Activated CD8-positive, alpha-beta T cell treated with anti-CD3 and anti-CD28 coated beads, Interleukin-2, amount 10 ng/mL, durations not matched to agents 7 days and 5 days (primary cell): ENCODE data around the gene NPEPL1. TPM values are rescaled to one million over a fixed set of nuclear protein-coding genes. Genes with fewer than 3 reads are reported as not detected.

Experiments
- ATAC-seq: fragments of 150-1000 bp; cut with Tn5 transposase; one replicate; pipeline ENCODE4 v1.10.0; 2021; ENCODE audit warnings: moderate library complexity
- CTCF ChIA-PET: fragments of 350-600 bp; sonication (Branson Sonifier 250); formaldehyde crosslinking; loops from one replicate; lab custom pipeline; 2021; ENCODE audit warnings: antibody characterized with exemption; lab: Charles Lee
- POLR2A ChIA-PET: fragments of 350-600 bp; sonication (Branson Sonifier 250); formaldehyde crosslinking; loops from one replicate; lab custom pipeline; 2021; ENCODE audit warnings: antibody characterized with exemption; lab: Charles Lee
- DNase-seq: peaks from one replicate; pipeline ENCODE4 v3.0.0-alpha.2; 2020
- H3K27ac Mint-ChIP-seq: one replicate; pipeline ENCODE4 v1.8.0; 2021; ENCODE audit warnings: mild to moderate bottlenecking, mixed read lengths
- H3K27me3 Mint-ChIP-seq: one replicate; pipeline ENCODE4 v1.8.0; 2021; ENCODE audit warnings: low read depth, mixed read lengths
- H3K36me3 Mint-ChIP-seq: one replicate; pipeline ENCODE4 v1.8.0; 2021; ENCODE audit warnings: low read depth, mixed read lengths
- H3K4me1 Mint-ChIP-seq: one replicate; pipeline ENCODE4 v1.8.0; 2021; ENCODE audit warnings: low read depth, mixed read lengths
- H3K4me3 Mint-ChIP-seq: one replicate; pipeline ENCODE4 v1.8.0; 2021; ENCODE audit warnings: mild to moderate bottlenecking, mixed read lengths
- H3K9me3 Mint-ChIP-seq: one replicate; pipeline ENCODE4 v1.8.0; 2022; ENCODE audit warnings: mixed read lengths; ENCODE audit not compliant: insufficient read depth
- total RNA-seq, 2 experiments: library from RNA; stranded (reverse); gene quantifications; one replicate each; pipeline ENCODE4 v1.2.3, GENCODE V29; 2021

The NPEPL1 gene
- total RNA-seq, 2 experiments from 2014 or later: 22.9 to 26.8 TPM

DNA sequence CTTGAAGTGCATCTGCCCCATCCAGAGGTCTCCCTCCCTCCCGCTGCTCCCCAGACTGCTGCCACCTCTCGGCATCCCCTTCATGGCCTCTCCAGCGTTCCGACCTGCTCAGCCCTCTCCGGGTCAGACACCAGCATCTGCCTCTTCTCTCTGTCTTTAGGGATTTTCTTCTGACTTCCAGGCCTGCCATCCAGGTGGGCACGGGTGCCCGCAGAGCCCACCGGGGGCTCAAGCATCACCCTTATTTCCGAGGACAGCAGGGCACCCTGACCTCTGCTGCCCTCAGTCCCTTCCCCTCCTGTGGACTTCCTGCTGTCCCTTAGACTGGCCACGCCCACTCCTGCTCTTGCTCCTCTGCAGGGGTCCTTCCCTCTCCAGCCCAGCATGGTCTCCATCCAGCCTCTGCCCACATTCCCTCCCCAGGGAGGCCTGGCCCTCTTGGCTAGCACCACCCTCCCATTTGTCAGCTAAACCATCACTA, 3.3 kb downstream of the NPEPL1 start:
- no peaks in the 10 kb centered on the region for H3K27me3 Mint-ChIP-seq
- ATAC-seq (no peak), DNase-seq (no peak)
- ChIA-PET POLR2A (interaction anchor here (0.6 to 1.3 kb wide), 2 partner anchors 14 to 45 kb away, joined by 3 to 5 read pairs; partner anchors contain the start of gene STX16), CTCF (interaction anchor here (0.7 kb wide), 1 partner anchor 45 kb away, joined by 3 read pairs; the partner anchor contains the start of gene STX16)
- H3K36me3 Mint-ChIP-seq: peaks cover 11% of the 10 kb centered on the region
- no peak overlapping the region for H3K27ac Mint-ChIP-seq
- peaks cover 22% of the 10 kb centered on the region for H3K4me1 Mint-ChIP-seq
- H3K4me3 Mint-ChIP-seq: no peak overlapping the region
- H3K9me3 Mint-ChIP-seq: no peaks in the 10 kb centered on the region

DNA sequence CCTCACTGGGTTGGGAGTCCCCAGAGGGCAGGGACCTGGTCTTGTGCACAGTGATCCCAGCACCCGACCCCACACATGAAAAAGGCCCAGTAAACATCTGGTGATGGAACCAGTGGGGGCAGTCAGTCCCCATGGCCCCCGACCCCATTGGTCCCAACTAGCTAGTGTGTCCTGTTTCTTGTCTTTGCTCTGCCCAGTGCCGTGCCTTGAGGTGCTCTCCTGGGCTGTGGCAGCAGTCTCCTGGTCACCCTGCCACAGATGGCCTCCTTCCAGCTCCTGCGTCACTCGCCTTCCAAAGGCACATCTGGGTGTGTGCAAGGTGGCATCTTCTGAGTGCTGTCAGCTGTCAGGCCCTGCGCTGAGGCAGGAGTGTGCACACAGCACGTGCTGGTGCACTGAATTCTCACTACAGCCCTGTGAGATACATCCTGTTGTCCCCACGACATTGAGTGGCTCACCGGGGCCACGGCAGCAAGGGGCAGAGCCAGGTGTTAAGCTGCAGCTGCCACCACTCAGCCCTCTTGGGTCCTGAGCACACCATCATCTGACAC, 3.9 kb downstream of the NPEPL1 start:
- no peak overlapping the region for H3K4me3 Mint-ChIP-seq
- no peaks in the 10 kb centered on the region for H3K9me3 Mint-ChIP-seq
- ChIA-PET CTCF (interaction anchor here (0.7 kb wide), 1 partner anchor 45 kb away, joined by 3 read pairs; the partner anchor contains the start of gene STX16), POLR2A (interaction anchor here (1.3 kb wide), 1 partner anchor 45 kb away, joined by 5 read pairs; the partner anchor contains the start of gene STX16)
- H3K4me1 Mint-ChIP-seq: peaks cover 21% of the 10 kb centered on the region
- ATAC-seq: no peak
- H3K27me3 Mint-ChIP-seq: no peaks in the 10 kb centered on the region
- no peak for DNase-seq
- peaks cover 11% of the 10 kb centered on the region for H3K36me3 Mint-ChIP-seq
- H3K27ac Mint-ChIP-seq: no peak overlapping the region

DNA sequence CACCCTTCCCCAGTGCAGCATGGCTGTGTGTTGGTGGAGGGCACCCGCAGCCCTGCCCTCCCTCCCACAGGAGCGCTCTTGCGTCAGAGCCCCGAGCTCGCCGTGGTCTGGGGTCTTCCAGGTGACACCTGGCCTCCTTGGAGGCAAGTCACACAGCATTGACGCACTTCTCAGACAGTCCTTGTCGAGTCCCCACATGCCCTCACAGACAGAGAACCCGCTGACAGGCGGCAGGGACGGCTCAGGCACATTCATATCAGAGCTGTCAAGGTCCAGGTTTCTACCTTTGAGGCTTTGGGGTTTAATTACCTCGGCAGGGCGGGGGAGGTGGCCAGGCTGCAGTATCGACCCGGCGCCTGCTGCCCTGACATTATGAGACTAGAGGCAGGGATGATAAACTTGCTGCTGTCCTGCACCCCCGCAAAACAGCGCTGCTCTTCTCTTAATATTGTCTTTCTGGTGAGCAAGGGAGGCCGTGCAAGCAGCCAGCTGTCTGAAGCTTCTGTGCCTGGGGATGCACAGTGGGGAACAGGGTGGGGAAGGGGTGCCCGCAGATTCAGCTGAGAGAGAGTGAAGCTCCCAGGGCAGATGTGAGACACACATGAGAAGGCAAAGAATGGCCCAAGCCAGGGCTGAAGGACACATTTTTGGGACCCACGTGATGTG, 4.7 kb downstream of the NPEPL1 start:
- Mint-ChIP-seq H3K4me1 (peaks cover 17% of the 10 kb centered on the region), H3K9me3 (no peaks in the 10 kb centered on the region), H3K27ac (no peak overlapping the region), H3K4me3 (no peak overlapping the region), H3K27me3 (no peaks in the 10 kb centered on the region), H3K36me3 (peaks cover 8% of the 10 kb centered on the region)
- ATAC-seq (no peak), DNase-seq (no peak)
- ChIA-PET POLR2A (interaction anchor here (1.3 kb wide), 1 partner anchor 46 kb away, joined by 5 read pairs; the partner anchor contains the start of gene STX16), CTCF (no interaction called here)

DNA sequence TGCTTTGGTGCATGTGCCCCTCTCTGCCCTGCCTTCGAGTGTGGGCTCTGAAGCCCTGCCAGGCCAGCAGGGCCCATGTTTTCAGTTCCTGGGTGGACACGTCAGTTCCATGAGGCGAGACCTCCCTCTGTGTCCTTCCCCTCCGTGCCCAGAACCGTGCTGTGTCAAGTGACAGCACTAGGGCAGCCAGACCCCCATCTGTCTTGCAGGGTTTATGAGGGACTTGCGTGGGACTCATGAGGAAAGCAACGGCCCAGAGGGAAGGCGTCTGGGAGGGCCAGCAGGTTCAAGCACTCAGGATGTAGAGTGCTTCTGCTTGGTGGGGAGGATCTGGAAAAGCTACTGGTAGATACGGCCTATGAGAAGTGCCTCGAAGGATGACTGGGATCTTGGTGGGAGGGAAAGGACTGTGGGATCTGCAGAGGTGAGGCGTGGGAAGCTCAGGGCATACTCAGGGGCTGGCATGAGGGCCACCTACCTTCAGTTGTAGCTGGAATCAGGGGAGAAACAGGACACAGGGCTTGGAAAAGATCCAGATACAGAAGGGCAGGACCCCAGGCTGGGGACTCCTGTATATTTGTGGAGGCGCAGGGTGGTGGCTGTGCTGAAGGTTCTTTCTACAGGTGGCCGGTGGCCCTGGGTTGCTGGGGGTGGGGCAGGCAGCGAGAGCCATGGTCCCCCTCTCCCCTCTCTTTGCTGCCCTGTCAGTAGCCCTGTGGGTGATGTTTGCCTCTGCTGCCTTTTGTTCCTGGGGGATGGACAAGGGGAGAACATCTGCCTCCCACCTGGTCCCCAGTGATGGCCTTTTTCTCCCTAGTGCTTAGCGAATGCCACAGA, 5.5 kb downstream of the NPEPL1 start:
- no peaks in the 10 kb centered on the region for H3K27me3 Mint-ChIP-seq
- ATAC-seq (no peak), DNase-seq (no peak)
- H3K36me3 Mint-ChIP-seq: peaks cover 14% of the 10 kb centered on the region
- ChIA-PET CTCF (no interaction called here), POLR2A (no interaction called here)
- no peak overlapping the region for H3K27ac Mint-ChIP-seq
- H3K9me3 Mint-ChIP-seq: no peaks in the 10 kb centered on the region
- H3K4me1 Mint-ChIP-seq: peaks cover 17% of the 10 kb centered on the region
- H3K4me3 Mint-ChIP-seq: no peak overlapping the region

DNA sequence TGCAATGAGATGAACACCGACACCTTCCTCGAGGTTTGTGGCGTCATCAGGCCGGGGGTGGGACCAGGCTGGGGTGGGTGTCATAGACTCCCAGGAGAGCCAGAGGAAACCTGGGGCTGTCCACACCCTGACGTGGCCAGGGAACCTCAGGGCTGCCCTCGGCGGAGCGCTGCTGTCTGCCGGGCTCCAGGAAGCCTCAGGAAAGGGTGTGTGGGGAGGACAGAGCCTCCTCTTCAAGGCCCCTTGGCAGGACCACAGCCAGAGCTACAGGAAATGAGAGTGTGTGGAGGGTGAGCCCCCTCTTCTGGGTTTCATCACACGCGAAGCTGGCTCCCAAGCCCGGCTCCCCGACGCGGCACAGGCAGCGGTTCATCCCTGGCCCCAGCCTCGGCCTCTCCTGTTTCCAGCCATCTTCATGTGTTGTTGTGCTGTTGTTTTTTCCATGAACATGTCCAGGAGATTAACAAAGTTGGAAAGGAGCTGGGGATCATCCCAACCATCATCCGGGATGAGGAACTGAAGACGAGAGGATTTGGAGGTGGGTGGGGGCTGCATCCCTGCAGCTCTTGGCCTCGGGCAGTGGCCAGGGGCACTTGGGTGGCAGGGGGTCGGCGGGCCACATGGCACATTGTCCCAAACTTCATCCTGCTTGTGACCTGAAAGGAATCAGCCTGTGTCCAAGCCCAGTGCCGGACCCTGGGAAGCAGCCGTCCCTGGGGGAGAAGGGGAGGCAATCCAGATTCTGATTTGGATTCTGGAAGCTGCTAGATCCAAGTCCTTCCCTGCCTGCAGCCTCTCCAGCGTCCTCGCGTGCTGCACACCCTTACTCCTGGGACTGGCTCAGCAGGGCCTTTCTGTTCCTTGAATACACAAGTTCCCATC, 6.4 kb downstream of the NPEPL1 start:
- peaks cover 10% of the 10 kb centered on the region for H3K4me1 Mint-ChIP-seq
- H3K36me3 Mint-ChIP-seq: peaks cover 21% of the 10 kb centered on the region
- CTCF ChIA-PET: no interaction called here
- no peak overlapping the region for H3K4me3 Mint-ChIP-seq
- H3K9me3 Mint-ChIP-seq: no peaks in the 10 kb centered on the region
- no peak overlapping the region for H3K27ac Mint-ChIP-seq
- ATAC-seq (no peak), DNase-seq (no peak)
- no peaks in the 10 kb centered on the region for H3K27me3 Mint-ChIP-seq
- POLR2A ChIA-PET: no interaction called here

DNA sequence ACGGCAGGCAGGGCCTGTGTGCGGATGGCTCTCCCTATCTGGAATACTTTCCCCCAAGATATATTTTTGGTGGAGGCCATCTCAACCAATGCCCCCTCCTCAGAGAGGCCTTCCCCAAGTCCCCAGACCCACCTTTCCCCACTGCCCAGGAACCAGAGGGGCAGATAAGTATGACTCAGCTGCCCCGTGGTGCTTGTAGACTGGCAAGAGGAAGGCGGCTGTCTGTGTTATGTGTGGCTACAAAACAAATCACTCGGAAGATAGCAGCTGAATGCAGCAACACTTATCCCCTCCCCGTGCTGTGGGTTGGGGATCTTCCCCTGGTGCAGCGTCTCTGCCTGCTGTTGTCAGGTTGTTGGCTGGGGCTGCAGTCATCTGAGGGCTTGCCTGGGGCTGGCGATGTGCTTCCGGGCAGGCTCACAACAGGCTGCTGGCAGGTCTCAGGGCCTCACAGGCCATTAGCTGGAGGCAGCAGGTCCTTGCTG, 7.1 kb downstream of the NPEPL1 start:
- CTCF ChIA-PET: no interaction called here
- ATAC-seq (no peak), DNase-seq (no peak)
- no peak overlapping the region for H3K27ac Mint-ChIP-seq
- H3K4me3 Mint-ChIP-seq: no peak overlapping the region
- no peaks in the 10 kb centered on the region for H3K9me3 Mint-ChIP-seq
- peaks cover 7% of the 10 kb centered on the region for H3K4me1 Mint-ChIP-seq
- POLR2A ChIA-PET: no interaction called here
- peaks cover 25% of the 10 kb centered on the region for H3K36me3 Mint-ChIP-seq
- H3K27me3 Mint-ChIP-seq: no peaks in the 10 kb centered on the region

DNA sequence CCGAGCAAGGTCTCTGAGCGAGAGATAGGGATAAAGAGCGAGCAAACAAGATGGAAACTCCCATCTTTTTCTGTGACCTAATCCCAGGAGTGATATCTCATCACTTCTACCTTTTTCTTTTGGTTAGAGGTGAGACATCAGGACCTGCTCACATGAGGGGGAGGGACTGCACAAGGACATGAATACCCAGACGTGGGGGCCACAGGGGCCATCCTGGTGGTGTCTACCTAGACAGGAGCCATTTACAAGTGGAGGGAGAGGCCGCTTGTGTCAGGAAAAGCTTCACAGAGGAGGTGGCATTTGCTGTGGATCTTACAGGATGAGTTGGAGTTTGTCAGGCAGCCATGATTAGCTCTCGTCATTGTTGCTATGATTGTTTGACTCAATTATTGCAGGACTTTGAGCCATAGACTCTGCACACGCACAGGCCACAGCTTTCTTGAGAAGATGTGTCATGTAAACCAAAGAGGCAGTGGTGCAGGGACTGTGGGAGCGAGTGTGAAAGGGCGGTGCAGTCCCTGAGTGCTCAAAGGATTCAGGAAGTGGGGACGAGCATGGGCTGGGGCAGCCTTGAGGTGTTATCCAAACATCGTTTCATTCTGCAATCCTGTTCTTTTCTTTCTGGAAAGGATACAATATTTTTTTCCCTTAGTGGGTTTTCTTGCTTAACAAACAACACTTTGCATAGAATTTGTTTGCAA, 7.7 kb downstream of the NPEPL1 start:
- H3K27ac Mint-ChIP-seq: no peak overlapping the region
- no peaks in the 10 kb centered on the region for H3K27me3 Mint-ChIP-seq
- H3K9me3 Mint-ChIP-seq: no peaks in the 10 kb centered on the region
- H3K4me1 Mint-ChIP-seq: peaks cover 9% of the 10 kb centered on the region
- ChIA-PET POLR2A (no interaction called here), CTCF (no interaction called here)
- no peak for DNase-seq
- H3K4me3 Mint-ChIP-seq: no peak overlapping the region
- H3K36me3 Mint-ChIP-seq: peaks cover 26% of the 10 kb centered on the region
- no peak for ATAC-seq

DNA sequence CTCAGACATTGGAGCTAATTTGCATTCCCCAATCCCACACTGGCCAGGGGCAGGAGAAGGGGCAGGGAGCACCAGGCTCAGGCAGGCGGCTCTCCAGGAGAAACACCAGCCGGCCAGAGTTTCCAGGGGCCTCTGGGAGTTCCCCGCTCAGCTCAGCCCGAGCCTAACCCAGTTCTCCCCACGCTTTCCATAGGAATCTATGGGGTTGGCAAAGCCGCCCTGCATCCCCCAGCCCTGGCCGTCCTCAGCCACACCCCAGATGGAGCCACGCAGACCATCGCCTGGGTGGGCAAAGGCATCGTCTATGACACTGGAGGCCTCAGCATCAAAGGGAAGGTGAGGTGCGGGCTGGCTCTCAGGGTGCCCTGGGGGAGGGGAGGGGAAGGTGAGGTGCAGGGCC, 8.2 kb downstream of the NPEPL1 start:
- Mint-ChIP-seq H3K4me3 (no peak overlapping the region), H3K9me3 (no peaks in the 10 kb centered on the region), H3K27me3 (no peaks in the 10 kb centered on the region), H3K27ac (no peak overlapping the region), H3K36me3 (peaks cover 29% of the 10 kb centered on the region), H3K4me1 (peaks cover 9% of the 10 kb centered on the region)
- POLR2A ChIA-PET: no interaction called here
- no peak for DNase-seq
- ATAC-seq: no peak
- CTCF ChIA-PET: no interaction called here

DNA sequence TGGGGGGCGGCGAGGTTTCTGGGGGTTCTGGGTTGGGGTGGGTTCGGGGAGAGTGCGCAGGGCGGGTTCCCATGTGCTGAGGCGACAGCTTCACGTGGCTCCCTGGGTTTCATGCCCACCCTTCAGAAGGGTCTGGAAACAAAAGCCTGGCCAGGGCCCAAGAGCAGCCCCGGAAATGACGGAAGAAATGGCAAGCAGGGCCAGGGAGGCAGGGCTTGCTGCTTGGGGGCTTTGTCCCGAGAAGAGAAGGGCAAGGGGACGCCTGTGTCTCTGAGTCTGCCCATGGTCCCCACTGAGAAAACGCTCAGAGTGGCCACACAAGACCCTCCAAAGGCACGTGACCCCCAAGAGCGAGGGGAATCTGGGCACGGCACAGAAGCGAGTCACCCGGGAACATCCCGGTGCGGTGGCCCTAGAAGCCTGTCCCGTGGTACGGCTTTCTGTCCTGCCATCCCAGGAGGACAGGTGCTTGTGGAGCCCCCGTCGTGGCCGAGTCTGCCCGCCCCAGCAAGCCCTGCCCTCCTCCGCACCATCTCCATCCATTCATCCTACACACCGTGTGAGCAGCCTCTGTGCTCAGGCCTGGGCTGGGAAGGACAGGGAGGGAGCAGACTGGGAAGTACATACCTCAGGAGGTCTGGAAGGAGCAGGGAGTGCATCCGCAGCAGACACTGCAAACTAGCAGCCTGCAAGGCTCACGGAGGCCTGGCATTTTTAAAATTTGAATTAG, 9.0 kb downstream of the NPEPL1 start:
- no peak for DNase-seq
- Mint-ChIP-seq H3K27ac (no peak overlapping the region), H3K4me3 (no peak overlapping the region), H3K27me3 (no peaks in the 10 kb centered on the region), H3K9me3 (no peaks in the 10 kb centered on the region), H3K36me3 (peaks cover 29% of the 10 kb centered on the region), H3K4me1 (peaks cover 9% of the 10 kb centered on the region)
- POLR2A ChIA-PET: no interaction called here
- CTCF ChIA-PET: no interaction called here
- no peak for ATAC-seq

DNA sequence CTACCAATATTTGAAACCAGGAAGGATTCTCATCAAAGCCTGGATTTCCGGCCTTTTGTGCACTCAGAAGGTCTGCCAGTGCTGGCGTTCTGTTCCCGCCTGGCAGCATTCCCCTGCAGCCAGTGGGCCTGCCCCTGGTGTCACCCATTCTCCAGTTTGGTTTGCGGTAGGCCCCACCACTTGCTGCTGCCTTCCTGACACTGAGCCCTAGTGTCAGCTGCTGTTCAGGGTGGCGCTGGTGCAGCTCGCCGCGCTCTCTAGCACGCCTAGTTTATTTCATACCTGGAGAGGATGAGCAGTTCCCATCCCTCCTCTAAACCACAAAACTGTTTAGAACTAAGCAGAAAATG, 9.5 kb downstream of the NPEPL1 start:
- H3K9me3 Mint-ChIP-seq: no peaks in the 10 kb centered on the region
- ChIA-PET CTCF (interaction anchor here (1.1 kb wide), 1 partner anchor 43 kb away, joined by 3 read pairs; no protein-coding TSS in a partner anchor), POLR2A (no interaction called here)
- H3K4me1 Mint-ChIP-seq: peaks cover 9% of the 10 kb centered on the region
- no peak for ATAC-seq
- no peak overlapping the region for H3K4me3 Mint-ChIP-seq
- H3K36me3 Mint-ChIP-seq: peaks cover 25% of the 10 kb centered on the region
- DNase-seq: no peak
- H3K27ac Mint-ChIP-seq: no peak overlapping the region
- no peaks in the 10 kb centered on the region for H3K27me3 Mint-ChIP-seq
